T-helper 1 cell treated with Interleukin-12 subunit alpha and Interleukin-12 subunit beta and Interleukin-4 antibody, amounts not matched to agents 30 ng/mL and 1 ng/mL, for 36 hours (primary cell): ENCODE results near the gene STX11. TPM values are rescaled to one million over a fixed set of nuclear protein-coding genes. Genes with fewer than 3 reads are reported as not detected.
"Not testable (repeated sequence)": the region's sequence is repeated elsewhere in the genome, so short reads cannot be mapped to it uniquely, and the experiment has no call there.

Experiments used
- intact Hi-C: fragments of 100-400 bp; cut with micrococcal nuclease; formaldehyde crosslinking; loops from one replicate; pipeline ENCODE4 v1.15.1; 2024
- total RNA-seq: library from RNA; stranded (reverse); gene quantifications from 2 replicates; pipeline ENCODE4 v1.2.3, GENCODE V29; 2022

The STX11 gene
- total RNA-seq = 26.8 and 27.5 TPM in 2 replicates

DNA sequence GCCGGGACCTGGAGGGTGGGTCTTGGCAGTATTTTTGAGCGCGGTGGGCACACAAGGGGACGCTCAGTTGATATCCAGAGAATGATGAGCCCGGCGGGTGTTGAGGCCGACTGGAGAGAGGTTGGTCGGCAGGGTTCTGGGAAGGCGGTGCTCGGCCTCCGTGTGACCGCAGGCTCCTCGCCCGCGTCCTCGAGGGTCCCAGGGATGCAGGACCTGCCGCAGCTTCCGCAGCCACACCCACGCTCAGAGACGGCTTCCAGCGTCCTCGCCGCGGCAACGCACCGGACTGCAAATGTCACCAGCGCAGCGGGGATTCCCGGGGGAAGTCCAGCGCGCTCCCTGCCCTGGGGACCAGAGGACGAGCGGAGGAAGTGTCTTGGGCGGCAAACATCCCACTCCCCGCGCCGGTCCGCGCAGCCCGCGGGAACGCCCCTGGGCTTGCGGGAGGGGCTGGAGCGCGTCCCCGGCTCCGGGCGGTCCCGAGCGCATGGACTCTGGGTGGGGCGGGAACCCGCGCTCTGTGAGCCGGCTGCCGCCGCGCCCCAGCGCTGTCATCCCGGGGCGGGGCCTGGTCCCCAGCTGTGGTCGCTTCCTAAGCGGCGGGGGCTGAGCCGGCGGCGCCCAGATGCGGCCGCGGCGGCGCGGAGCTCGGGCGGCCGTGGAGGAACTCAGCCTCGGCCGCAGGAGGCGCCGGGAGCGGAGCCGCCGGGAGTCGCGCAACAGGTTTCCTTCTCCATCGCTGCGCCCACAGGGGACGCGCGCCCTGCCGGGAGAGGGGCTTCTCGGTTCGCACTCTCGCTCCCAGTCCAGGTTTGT lies at the start of gene STX11:
STX11 (plus strand) TSS at position 624 of the 816 bp plus-strand sequence. CDS start 36,111 bp downstream, outside the sequence.
- intact Hi-C loops = loop anchor here (1.0 to 5.0 kb wide), 9 partner anchors 29 to 1208 kb away; no protein-coding TSS in a partner anchor

DNA sequence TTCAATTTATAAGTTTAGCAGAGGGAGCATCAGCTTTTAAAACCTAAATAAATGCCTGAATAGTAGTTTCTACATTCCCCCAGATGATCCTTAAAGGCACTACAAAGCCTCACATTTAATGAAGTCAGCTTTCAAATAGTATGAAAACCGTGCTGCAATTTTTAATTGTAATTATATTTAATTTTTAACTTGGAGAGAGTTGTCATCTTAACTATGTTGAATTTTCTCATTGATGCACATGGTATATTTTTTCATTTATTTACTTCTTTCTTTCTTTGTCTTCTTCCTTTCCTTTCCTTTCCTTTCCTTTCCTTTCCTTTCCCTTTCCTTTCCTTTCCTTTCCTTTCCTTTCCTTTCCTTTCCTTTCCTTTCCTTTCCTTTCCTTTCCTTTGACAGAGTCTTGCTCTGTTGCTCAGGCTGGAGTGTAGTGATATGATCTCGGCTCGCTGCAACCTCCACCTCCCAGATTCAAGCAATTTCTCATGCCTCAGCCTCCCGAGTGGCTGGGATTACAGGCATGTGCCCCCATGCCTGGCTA lies 47.2 kb upstream of the STX11 start:
- intact Hi-C loops = loop anchor here (10.0 kb wide), 2 partner anchors 922 to 1532 kb away; no protein-coding TSS in a partner anchor

DNA sequence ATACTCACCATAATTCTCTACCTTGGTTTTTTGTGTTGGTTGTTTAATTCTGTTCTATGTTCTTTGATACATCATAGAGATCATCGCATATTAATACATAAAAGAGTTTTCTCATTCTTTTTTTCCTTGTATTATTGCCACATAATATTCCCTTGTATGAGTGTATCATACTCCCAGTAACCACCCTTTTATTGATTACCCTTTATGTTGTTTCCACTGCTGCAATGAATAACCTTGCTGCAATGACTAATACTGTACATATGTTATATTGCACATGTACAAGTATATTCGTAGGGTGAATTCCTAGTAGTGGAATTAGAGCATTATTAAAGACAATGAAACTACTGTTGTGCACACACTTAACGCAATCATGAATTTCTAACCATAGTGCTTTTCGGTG lies 45.8 kb upstream of the STX11 start:
- intact Hi-C loops = loop anchor here (2.0 to 10.0 kb wide), 3 partner anchors 826 to 1530 kb away; no protein-coding TSS in a partner anchor

DNA sequence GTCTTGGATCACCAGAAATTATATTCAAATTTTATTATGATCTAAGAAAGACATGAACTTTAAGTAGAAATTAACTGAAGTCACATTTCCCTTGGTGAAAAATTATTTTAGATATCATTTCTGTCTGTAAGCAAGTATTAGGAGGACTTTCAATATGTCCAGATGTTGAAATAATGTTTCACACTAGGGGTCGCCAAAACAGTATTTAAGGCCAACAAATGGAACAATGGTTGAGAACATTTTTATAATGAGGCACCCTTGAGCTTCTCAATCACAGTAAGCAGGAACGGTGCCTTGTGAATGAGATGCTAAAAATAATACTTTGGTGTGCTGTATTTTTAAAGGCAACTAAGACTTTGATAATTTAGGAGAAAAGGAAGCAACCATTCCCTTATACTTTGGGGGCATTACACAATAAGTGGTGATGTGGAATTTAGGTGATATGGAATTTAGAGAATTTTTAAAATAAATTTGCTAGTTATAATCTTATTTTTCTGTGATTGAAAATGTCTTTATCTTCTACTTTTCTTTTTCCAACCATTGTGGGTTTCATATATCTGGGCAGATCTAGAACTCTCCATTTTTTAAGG lies 45.3 kb upstream of the STX11 start:
- intact Hi-C loops = loop anchor here (1.0 to 10.0 kb wide), 10 partner anchors 45 to 1530 kb away; partner anchors contain the start of genes STX11 and UTRN

DNA sequence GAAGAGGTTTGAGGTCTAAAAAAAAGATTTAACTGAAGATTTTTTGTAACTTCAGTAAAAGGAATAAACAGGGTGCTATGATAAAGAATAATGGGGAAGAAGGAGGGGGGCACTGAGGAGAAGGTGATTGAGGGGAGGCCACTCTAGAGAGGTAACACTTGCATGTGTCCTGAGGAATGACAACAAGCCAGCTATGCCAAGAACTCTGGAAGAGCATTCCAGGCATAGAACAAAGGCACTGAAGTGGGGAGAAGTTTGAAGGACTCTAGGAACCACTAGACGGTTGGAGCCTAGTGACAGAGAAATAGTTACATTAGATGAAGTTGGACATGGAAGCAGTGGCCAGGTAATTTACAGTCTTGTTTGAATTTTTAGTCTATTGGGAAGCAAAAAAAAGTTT lies 44.1 kb upstream of the STX11 start:
- intact Hi-C loops = loop anchor here (10.0 kb wide), 2 partner anchors 919 to 1529 kb away; no protein-coding TSS in a partner anchor

DNA sequence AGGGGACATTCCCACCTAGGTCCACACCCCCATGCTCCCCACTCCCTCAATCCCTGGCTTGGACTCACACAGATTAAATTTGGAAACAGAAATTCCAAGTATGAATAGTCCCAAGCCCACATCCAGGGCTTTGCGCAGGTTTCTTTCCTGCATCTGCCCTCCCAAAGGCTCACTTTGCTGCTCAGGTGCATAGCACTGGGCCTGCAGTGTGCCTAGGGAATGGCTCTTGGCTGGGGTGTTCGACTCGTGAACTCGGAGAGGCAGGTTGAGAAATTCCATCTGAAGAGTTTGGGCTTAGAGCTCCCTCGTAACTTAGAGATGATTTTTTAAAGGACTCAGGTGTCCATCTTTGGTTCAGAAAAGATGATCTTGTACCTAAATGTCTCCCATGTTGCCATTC lies 40.1 kb upstream of the STX11 start:
- intact Hi-C loops = no loop called here

DNA sequence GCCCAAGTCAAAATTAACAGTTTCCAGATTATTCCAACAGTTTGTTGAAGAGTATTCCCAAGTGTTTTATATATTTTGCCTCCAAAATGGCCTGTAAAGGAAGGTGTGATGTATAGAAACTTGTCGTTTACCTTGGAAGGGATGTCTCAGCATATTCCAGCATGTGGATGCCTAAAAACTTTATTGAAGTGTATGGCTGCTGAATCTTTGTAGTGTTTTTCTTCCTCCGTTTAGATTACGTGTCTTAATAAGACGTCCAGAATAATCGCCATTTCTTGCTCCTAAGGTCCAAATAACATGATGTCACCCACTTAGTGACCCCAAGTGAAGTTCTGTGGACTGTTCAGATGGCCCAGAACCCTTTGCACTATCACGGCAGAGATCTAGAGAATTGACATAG lies 37.0 kb upstream of the STX11 start:
- intact Hi-C loops = no loop called here

DNA sequence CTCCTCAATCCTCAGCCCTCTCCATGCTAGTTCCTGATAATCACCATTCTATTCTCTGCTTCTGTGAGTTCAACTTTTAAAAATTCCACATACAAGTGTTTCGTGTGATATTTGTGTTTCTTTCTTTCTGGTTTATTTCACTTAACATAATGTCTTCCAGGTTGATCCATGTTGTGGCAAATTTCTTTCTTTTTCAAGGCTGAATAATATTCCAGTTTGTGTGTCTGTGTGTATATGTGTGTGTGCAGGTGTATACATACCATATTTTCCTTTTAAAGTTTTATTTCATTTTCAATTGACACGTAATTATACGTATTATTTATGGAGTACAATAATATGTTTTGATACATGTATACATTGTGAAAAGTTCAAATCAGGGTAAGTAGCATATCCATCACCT lies 35.1 kb upstream of the STX11 start:
- intact Hi-C loops = no loop called here

DNA sequence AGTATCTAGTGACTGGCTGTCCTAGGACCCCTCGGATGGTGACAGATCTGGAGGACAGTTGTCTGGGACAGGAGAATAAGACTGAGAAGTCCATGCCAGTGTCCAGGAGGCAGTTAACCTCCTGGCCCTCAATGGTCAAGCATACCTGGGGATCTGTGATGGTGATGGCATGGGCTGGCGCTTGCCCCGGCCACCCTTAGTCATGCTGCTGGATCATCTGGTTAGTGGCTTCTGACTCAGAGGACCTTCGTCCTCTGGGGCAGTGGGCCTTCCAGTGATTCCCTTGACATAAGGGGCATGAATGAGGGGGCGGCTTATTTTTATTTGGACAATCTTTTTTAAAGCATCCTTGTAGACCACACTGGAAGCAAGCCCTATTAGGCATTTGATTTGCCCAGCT lies 30.9 kb upstream of the STX11 start:
- intact Hi-C loops = no loop called here

DNA sequence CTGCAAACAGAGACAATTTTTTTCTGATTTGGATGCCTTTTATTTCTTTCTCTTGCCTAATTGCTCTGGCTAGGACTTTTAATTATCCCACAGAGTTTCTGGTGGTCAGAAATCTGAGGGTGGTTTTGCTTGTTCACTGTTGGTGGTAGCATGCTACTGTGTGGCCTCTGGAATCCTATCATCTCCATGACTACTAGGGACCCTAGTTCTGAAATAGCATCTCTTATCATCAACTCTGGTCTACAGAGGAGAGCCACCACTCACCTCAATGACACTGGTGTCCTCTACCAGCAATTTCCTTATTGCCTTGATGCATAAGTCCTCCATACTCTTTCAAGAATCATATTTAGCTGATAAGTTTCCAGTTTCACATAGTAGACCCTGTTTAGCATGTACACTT lies 27.5 kb upstream of the STX11 start:
- intact Hi-C loops = no loop called here

DNA sequence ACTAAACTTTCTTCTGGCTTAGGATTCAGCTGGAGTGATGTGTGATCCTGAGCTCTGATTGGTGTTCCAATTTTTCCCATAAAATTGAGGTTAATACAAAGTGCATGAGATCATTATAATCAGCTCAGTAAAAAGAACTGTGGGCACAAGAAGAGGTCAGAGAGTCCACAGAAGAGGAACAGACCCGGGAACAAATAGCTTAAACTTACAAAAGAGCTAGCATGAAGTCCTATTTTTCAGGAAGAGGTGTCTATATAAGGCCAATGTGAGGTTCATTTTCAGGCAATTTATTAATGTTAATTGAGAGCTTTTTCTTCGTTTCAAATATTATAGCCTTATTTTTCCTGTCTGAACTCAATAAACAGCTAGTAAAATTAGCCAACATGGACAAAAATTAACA lies 26.9 kb upstream of the STX11 start:
- intact Hi-C loops = no loop called here

DNA sequence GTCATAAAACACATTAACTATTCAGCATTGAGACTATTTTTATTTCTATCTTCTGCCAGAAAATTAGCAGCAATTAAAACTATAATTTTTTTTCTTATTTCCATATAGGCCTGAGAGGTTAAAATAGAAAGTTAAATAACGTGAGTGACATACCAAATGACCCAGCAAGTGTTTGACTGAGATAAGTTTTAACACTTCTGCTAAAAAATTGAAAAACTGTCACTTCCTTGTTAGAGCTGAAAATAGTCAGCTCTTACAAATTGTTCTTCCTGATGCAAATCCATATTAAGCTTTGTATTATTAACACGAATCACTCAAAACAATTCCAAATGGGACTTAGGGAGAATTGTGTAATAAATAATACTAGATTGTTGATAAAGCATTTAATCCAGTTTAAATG lies 26.5 kb upstream of the STX11 start:
- intact Hi-C loops = no loop called here

DNA sequence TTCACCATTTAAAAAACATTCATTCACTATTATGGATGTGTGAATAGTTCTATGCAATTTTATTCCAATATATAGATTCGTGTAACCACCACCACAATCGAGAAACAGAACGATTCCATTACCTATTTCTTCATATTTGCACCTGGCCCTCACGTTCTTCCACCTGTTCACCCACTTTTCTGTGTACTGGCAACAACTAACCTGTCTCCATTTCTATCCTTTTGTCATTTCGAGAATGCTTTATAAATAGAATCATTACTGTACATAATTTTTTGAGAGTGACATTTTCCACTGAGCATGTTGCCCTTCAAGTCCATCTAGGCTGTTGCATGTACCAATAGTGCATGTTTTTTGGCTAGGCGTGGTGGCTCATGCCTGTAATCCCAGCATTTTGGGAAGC lies 23.2 kb upstream of the STX11 start:
- intact Hi-C loops = no loop called here

DNA sequence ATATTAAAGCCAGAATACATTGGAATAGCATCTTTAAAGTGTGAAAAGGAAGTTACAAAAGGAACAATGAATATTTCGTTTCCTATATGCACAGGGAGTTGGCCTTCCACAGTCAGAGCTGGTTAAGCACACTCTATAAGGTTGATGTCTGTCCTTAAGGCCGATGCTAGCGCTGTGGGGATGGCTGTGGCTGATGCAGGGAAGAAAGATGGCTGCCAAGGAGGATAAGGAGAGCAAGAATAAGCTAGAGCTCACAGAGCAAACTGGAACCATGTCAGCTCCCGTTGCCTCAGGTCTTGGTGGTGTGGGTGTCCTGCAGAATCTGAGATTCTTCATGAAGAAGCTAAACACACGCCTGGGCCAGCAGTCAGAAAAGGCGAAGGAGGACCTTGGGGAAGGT lies 20.8 kb upstream of the STX11 start:
- intact Hi-C loops = no loop called here

DNA sequence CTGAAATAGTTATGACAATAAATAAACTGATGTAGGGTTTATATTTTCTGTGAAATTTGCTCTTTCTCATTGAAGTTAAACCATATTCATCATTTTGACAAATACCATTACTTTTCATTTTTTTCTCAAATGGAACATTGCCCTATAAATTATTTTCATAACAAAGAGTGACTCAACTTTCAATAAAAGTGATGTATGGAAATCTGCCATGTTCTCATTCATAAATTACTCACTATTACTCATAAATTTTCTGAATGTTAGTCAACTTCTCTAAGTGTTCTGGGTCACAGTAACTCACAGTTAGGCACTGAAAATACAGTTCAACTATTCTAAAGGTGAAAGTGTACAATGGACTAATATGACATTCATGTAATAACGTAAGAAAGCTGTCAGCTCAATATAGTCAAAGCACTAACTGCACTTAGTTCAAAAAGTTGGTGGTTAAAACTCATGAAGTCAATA lies 19.0 kb upstream of the STX11 start:
- intact Hi-C loops = no loop called here

DNA sequence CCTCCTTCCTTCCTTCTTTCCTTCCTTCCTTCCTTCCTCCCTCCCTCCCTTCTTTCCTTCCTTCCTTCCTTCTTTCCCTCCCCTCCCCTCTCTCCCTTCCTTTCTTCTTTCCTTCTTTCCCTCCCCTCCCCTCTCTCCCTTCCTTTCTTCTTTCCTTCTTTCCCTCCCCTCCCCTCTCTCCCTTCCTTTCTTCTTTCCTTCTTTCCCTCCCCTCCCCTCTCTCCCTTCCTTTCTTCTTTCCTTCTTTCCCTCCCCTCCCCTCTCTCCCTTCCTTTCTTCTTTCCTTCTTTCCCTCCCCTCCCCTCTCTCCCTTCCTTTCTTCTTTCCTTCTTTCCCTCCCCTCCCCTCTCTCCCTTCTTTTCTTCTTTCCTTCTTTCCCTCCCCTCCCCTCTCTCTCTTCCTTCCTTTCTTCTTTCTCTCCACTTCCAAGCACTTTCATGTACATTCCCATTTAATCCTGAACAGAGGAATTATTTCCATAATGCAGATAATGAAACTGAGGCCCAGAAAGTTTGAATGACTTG lies 18.1 kb upstream of the STX11 start:
- intact Hi-C loops = not testable (repeated sequence)

DNA sequence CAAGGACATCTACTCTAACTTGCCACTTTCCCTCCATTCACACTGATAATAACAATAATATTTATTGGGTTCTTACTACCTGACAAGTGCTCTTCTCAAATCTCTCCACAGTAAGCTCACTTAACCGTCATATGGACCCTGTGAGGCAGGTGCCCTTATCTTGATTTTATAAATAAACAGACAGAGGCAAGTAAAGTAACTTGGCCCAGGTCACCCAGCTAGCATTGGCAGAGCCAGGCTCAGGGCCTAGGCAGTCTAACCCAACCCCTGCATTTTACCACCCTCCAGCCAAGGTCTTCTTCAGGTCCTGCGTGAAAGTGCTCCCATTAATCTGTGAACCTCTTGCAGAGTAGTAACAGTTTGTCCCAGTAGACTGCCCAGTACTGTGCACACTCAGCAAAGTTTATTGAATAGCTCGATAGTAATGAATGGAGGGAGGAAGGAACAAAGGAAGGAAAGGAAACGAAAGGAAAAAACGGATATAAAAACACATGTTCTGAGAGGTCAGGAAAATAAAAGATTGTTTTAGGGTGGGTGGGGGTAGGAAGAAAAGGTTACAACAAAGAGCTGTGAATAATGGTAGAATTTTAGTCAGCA lies 17.0 kb upstream of the STX11 start:
- intact Hi-C loops = no loop called here

DNA sequence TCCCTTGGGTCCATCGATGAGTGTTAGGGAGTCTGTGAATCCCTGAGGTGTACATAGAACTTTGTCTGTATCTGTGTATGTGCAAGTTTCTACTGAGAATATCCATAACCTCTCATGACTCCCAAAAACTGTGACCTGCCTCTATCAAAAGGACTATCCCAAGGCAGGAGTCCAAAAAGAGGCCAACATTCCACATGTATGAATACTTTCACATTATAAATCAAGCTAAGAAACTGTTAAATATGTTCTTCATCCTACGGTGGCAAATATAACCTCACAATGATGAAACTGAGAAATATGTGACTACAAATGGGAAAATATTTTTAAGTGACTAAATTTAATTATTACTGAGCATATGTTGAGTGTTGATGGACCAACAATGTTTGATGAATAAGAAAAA lies 16.1 kb upstream of the STX11 start:
- intact Hi-C loops = no loop called here

DNA sequence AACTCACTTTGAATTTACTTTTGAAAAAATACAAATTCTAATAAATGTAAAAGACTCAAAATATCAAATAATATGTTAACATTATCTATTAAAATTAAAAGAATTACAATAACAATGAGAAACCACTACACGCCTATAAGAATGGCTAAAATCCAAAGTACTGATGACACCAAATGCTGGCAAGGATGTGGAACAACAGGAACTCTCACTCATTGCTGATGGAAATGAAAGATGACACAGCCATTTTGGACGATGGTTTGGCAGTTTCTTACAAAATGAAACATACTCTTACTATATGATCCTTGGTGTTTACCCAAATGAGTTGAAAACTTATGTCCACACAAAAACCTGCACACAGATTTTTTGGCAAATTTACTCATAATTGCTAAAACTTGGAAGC lies 15.6 kb upstream of the STX11 start:
- intact Hi-C loops = no loop called here

DNA sequence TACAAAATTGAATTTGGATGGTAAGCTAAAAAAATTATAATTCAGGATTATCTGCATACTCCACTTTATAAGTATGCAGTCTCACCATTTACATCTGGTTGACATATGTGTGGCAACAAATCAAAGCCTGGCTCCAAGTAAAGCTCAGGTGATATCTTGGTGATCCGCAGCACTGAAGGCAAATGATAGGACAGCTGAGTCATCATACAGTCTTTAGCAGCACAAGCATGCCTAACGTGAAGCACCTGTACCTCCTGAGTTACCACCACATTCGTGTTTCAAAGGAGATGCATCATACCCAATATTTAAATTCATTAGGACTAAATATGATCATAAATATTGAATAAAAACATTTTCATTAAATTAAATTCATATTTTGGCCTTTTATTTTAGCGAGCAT lies 11.8 kb upstream of the STX11 start:
- intact Hi-C loops = no loop called here

DNA sequence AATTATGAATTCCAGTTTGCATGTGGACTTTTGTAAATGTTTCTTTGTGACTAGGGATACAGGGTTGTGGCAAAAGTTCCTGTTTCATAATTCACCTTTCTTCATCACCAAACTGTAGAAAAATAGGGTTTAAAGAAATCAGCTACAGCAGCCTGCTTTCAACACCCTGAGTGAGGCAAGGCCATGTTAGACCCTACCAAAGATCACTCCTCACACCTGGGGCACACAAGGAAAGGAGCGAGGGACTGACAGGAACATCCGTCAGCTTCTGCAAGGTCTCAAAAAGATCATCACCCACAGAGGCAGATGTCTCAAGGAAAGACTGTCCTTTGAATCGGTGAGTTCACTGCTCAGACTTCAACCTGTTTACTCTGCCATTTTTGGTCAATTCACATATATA lies 10.5 kb upstream of the STX11 start:
- intact Hi-C loops = no loop called here

DNA sequence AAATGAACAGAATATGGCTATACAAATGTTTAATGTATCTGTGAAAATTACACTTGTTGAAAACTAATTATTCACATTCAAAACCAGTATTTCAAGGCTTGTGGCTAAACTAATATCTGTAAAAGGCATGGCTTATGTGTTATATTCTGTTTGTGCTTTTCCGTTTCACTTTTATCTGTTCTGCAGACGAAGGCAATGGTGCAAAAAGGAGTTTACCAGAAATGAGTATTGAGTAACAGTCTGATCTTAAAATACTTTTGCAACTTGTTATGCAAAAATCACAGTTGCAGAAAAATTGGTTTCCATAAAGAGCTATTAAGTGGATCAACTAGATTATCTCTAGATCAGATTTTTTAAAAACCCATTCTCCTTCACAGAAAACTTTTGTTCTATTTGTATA lies 9.4 kb upstream of the STX11 start:
- intact Hi-C loops = no loop called here
